Stimulated activated CD4-positive, alpha-beta T cell treated with anti-CD3 and anti-CD28 coated beads, Interleukin-12 subunit alpha, Interleukin-12 subunit beta, amount 100 ng/mL, for 48 hours (primary cell): ENCODE data around the gene CACNA1D.
"Not testable (repeated sequence)": the region's sequence is repeated elsewhere in the genome, so short reads cannot be mapped to it uniquely, and the experiment has no call there.

Experiments used
- DNase-seq, 3 donors: peaks; one replicate each; pipeline ENCODE4 v3.0.0-alpha.2; 2020; ENCODE audit warnings: low read depth in 2 of 3, low spot score in 1 of 3

CACNA1D gene

GRCh38 chr3:53613125-53613524 lies 118.7 kb downstream of the CACNA1D start:
- DNase-seq, result no peak

GRCh38 chr3:53614307-53614706 lies 119.9 kb downstream of the CACNA1D start:
- no peak for DNase-seq

- no peak for DNase-seq
These were observed 121.9 kb downstream of the CACNA1D start for GRCh38 chr3:53616321-53616720.

- no peak for DNase-seq
These were observed 122.8 kb downstream of the CACNA1D start for GRCh38 chr3:53616971-53617892.

- no peak for DNase-seq
These were observed 123.6 kb downstream of the CACNA1D start for GRCh38 chr3:53617893-53618523.

- DNase-seq, result no peak
These were observed 124.1 kb downstream of the CACNA1D start for GRCh38 chr3:53618524-53618906.

GRCh38 chr3:53618936-53619335 lies 124.5 kb downstream of the CACNA1D start:
- DNase-seq, result no peak

- no peak for DNase-seq
These were observed 129.8 kb downstream of the CACNA1D start for GRCh38 chr3:53624061-53624857.

GRCh38 chr3:53626876-53627275 lies 132.5 kb downstream of the CACNA1D start:
- no peak for DNase-seq

- DNase-seq, result no peak
These were observed 134.4 kb downstream of the CACNA1D start for GRCh38 chr3:53628536-53629401.

- DNase-seq, result no peak
These were observed 135.0 kb downstream of the CACNA1D start for GRCh38 chr3:53629402-53629723.

- no peak for DNase-seq
These were observed 136.1 kb downstream of the CACNA1D start for GRCh38 chr3:53630547-53630946.

- no peak for DNase-seq
These were observed 138.9 kb downstream of the CACNA1D start for GRCh38 chr3:53633197-53633787.

- no peak for DNase-seq
These were observed 140.6 kb downstream of the CACNA1D start for GRCh38 chr3:53635041-53635440.

- not testable (repeated sequence) for DNase-seq
These were observed 144.4 kb downstream of the CACNA1D start for GRCh38 chr3:53638806-53639205.

- no peak for DNase-seq
These were observed 147.0 kb downstream of the CACNA1D start for GRCh38 chr3:53641397-53641796.

GRCh38 chr3:53642211-53642610 lies 147.8 kb downstream of the CACNA1D start:
- DNase-seq, result no peak

GRCh38 chr3:53643757-53644156 lies 149.3 kb downstream of the CACNA1D start:
- no peak for DNase-seq

- DNase-seq, result no peak
These were observed 151.3 kb downstream of the CACNA1D start for GRCh38 chr3:53645754-53646153.

GRCh38 chr3:53646723-53647122 lies 152.3 kb downstream of the CACNA1D start:
- DNase-seq, result no peak
